HEK293 (cell line): ENCODE measurements around the gene APLF.

Experiments used
- CTCF ChIP-seq: fragments of 450-650 bp; formaldehyde crosslinking; IDR thresholded peaks from 2 replicates; pipeline ENCODE4 v1.5.1; 2016; ENCODE audit warnings: missing biosample characterization, missing genetic modification characterization
- HOXA7 ChIP-seq: sonication (generic); formaldehyde crosslinking; IDR thresholded peaks from 2 replicates; pipeline ENCODE4 v1.8.1; 2022; ENCODE audit warnings: missing genetic modification reagents, borderline replicate concordance
- KLF10 ChIP-seq: fragments of 450-650 bp; IDR thresholded peaks from 2 replicates; pipeline ENCODE4 v1.5.1; 2018; ENCODE audit warnings: missing biosample characterization, mild to moderate bottlenecking, missing genetic modification characterization
- ZNF692 ChIP-seq: fragments of 450-650 bp; formaldehyde crosslinking; IDR thresholded peaks from 2 replicates; pipeline ENCODE4 v1.5.1; 2016; ENCODE audit warnings: missing biosample characterization, missing genetic modification characterization

- TF ChIP-seq CTCF (no peak), KLF10 (no peak), ZNF692 (no peak), HOXA7 (CRISPR knock-in tag) (no peak)
These were observed 69.6 kb downstream of the APLF start for GRCh38 chr2:68537011-68537410.
